ENCODE data around the gene FCHSD1.

FCHSD1 gene

GRCh38 chr5:141680178-141680577 is 29.0 kb upstream of the FCHSD1 start:
- no peak overlapping the region for H3K4me3 ChIP-seq (replicated peaks; ENCODE audit: low read depth, low read length)

GRCh38 chr5:141677415-141677814 is 26.2 kb upstream of the FCHSD1 start:
- H3K36me3 ChIP-seq (ENCODE audit: control insufficient read depth, insufficient read depth, low read length), result no peaks in the 10 kb centered on the region
- TF ChIP-seq, protein P1, sequence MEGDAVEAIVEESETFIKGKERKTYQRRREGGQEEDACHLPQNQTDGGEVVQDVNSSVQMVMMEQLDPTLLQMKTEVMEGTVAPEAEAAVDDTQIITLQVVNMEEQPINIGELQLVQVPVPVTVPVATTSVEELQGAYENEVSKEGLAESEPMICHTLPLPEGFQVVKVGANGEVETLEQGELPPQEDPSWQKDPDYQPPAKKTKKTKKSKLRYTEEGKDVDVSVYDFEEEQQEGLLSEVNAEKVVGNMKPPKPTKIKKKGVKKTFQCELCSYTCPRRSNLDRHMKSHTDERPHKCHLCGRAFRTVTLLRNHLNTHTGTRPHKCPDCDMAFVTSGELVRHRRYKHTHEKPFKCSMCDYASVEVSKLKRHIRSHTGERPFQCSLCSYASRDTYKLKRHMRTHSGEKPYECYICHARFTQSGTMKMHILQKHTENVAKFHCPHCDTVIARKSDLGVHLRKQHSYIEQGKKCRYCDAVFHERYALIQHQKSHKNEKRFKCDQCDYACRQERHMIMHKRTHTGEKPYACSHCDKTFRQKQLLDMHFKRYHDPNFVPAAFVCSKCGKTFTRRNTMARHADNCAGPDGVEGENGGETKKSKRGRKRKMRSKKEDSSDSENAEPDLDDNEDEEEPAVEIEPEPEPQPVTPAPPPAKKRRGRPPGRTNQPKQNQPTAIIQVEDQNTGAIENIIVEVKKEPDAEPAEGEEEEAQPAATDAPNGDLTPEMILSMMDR (IDR thresholded peaks at IDR 0.05; ENCODE audit: insufficient read depth, low read length, poor library complexity, severe bottlenecking), result peak; percentile 14
- no peak for DNase-seq (ENCODE audit: extremely low read depth, insufficient read length)

More at GRCh38 chr5:141680178-141680577, 29.0 kb upstream of the FCHSD1 start:
- DNase-seq (ENCODE audit: extremely low read depth, insufficient read length), result no peak
- TF ChIP-seq, protein P1 (IDR thresholded peaks at IDR 0.05; ENCODE audit: insufficient read depth, low read length, poor library complexity, severe bottlenecking), result no peak
- H3K36me3 ChIP-seq (ENCODE audit: control insufficient read depth, insufficient read depth, low read length), result no peaks in the 10 kb centered on the region
- H3K27me3 ChIP-seq (replicated peaks; ENCODE audit: control insufficient read depth, insufficient read depth, low read length), result peaks cover 3% of the 10 kb centered on the region; the same call in 1 of the 2 replicates

DNA sequence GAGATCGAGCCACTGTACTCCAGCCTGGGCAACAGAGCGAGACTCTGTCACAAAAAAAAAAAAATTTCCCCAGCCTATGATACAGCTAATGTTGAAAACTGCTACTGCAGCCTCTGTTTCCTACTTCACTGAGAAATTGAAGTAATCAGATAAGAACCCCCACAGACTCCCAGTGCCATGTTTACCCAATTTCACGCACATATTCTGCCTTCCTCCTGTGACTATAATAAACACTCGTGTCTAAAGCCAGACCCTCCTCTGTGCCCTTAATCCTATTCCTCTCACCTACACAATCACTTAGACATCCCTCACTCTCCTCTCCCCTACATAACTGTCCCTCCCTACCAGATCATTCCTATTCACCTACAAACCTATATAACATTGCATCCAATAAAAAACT is 24.5 kb upstream of the FCHSD1 start:
- no peaks in the 10 kb centered on the region for H3K36me3 ChIP-seq (ENCODE audit: control insufficient read depth, insufficient read depth, low read length)
- no peak overlapping the region for H3K4me3 ChIP-seq (replicated peaks; ENCODE audit: low read depth, low read length)
- DNase-seq (ENCODE audit: extremely low read depth, insufficient read length), result no peak
- no peaks in the 10 kb centered on the region; the same call in none of the 2 replicates for H3K27me3 ChIP-seq (replicated peaks; ENCODE audit: control insufficient read depth, insufficient read depth, low read length)
- TF ChIP-seq, protein P1 (IDR thresholded peaks at IDR 0.05; ENCODE audit: insufficient read depth, low read length, poor library complexity, severe bottlenecking), result no peak

More at GRCh38 chr5:141677415-141677814, 26.2 kb upstream of the FCHSD1 start:
- Histone ChIP-seq H3K4me3 (replicated peaks; ENCODE audit: low read depth, low read length) (no peak overlapping the region), H3K27me3 (replicated peaks; ENCODE audit: control insufficient read depth, insufficient read depth, low read length) (no peaks in the 10 kb centered on the region; the same call in 1 of the 2 replicates)

DNA sequence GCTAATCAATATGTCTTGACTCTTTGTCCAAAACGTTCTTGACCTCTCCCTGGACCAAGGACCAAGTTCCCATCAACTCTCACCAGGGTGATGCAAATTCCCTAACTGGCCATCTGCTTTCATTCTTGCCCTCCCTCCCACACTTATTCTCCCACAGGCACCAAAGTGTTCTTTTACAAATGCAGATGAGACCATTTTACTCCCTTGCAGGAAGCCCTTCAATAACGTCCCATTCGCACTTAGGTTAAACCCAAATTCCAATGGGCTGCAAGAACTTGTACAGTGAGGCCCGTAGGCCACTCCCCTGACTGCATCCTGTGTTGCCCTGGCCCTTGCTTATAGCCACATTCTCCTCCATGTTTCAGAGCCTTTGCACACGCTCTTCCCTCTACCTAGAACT is 23.5 kb upstream of the FCHSD1 start:
- no peaks in the 10 kb centered on the region for H3K36me3 ChIP-seq (ENCODE audit: control insufficient read depth, insufficient read depth, low read length)
- TF ChIP-seq, protein P1 (IDR thresholded peaks at IDR 0.05; ENCODE audit: insufficient read depth, low read length, poor library complexity, severe bottlenecking), result no peak

GRCh38 chr5:141672841-141673813 is 21.9 kb upstream of the FCHSD1 start:
- no peaks in the 10 kb centered on the region; the same call in none of the 2 replicates for H3K27me3 ChIP-seq (replicated peaks; ENCODE audit: control insufficient read depth, insufficient read depth, low read length)
- H3K4me3 ChIP-seq (replicated peaks; ENCODE audit: low read depth, low read length), result no peak overlapping the region
- DNase-seq (ENCODE audit: extremely low read depth, insufficient read length), result no peak
- TF ChIP-seq, protein P1 (IDR thresholded peaks at IDR 0.05; ENCODE audit: insufficient read depth, low read length, poor library complexity, severe bottlenecking), result no peak
- H3K36me3 ChIP-seq (ENCODE audit: control insufficient read depth, insufficient read depth, low read length), result no peaks in the 10 kb centered on the region

More for the DNA sequence above, 23.5 kb upstream of the FCHSD1 start:
- no peak for DNase-seq (ENCODE audit: extremely low read depth, insufficient read length)
- H3K4me3 ChIP-seq (replicated peaks; ENCODE audit: low read depth, low read length), result no peak overlapping the region
- H3K27me3 ChIP-seq (replicated peaks; ENCODE audit: control insufficient read depth, insufficient read depth, low read length), result no peaks in the 10 kb centered on the region; the same call in none of the 2 replicates

All from GM06990 (cell line).